H1 (cell line): ENCODE data around the gene NKAIN2. TPM values are rescaled to one million over a fixed set of nuclear protein-coding genes. Genes with fewer than 3 reads are reported as not detected.

Experiments
- CTCF ChIA-PET: fragments of 300-600 bp; sonication (Branson Sonifier 250); formaldehyde crosslinking; loops from one replicate; lab custom pipeline; 2021; ENCODE audit not compliant: partially characterized antibody; lab: Charles Lee
- POLR2A ChIA-PET: fragments of 300-600 bp; sonication (Branson Sonifier 250); formaldehyde crosslinking; loops from one replicate; lab custom pipeline; 2021; ENCODE audit warnings: inconsistent platforms; ENCODE audit not compliant: partially characterized antibody; lab: Charles Lee
- DNase-seq, 2 experiments: peaks; one replicate each; pipeline versions ENCODE4 v3.0.0 to v3.0.0-alpha.2; 2010 to 2022; ENCODE audit warnings: low spot score in 2 of 2, low read depth in 1 of 2, mixed read lengths in 1 of 2
- FAIRE-seq: peaks from 2 replicates; lab custom pipeline; 2011; peaks lifted over from hg19 to GRCh38; lab: Jason Lieb, UNC
- H2AFZ ChIP-seq: 2 replicates; pipeline ENCODE4 v1.8.1; 2012; ENCODE audit warnings: low read length, inconsistent platforms
- H2AK5ac ChIP-seq: 2 replicates; pipeline ENCODE4 v1.6.1; 2013; ENCODE audit warnings: low read depth, low read length
- H2BK120ac ChIP-seq: replicated peaks from 2 replicates; pipeline ENCODE3; 2013; ENCODE audit warnings: low read depth, low read length, inconsistent platforms
- H2BK12ac ChIP-seq: 2 replicates; pipeline ENCODE4 v1.6.1; 2013; ENCODE audit warnings: low read depth, low read length
- H2BK15ac ChIP-seq: 2 replicates; pipeline ENCODE4 v1.6.1; 2013; ENCODE audit warnings: low read length
- H2BK20ac ChIP-seq: 2 replicates; pipeline ENCODE4 v1.6.1; 2013; ENCODE audit warnings: low read length
- H2BK5ac ChIP-seq: 2 replicates; pipeline ENCODE4 v1.6.1; 2013; ENCODE audit warnings: low read depth, low read length
- H3K14ac ChIP-seq: 2 replicates; pipeline ENCODE4 v1.6.1; 2013; ENCODE audit warnings: inconsistent platforms; ENCODE audit not compliant: insufficient read length
- H3K18ac ChIP-seq: 2 replicates; pipeline ENCODE4 v1.6.1; 2013; ENCODE audit warnings: low read length; ENCODE audit errors: extremely low read depth
- H3K23ac ChIP-seq: 2 replicates; pipeline ENCODE4 v1.6.1; 2013; ENCODE audit warnings: inconsistent platforms; ENCODE audit not compliant: insufficient read length
- H3K23me2 ChIP-seq: 2 replicates; pipeline ENCODE4 v1.6.1; 2013; ENCODE audit warnings: low read depth, low read length
- H3K27ac ChIP-seq: 2 replicates; pipeline ENCODE4 v1.6.1; 2011; ENCODE audit warnings: low read depth, low read length, inconsistent platforms
- H3K27me3 ChIP-seq, 4 experiments: replicated peaks in 1 of 4; 1 replicate in 1 of 4; 2 replicates in 3 of 4; pipeline versions ENCODE4 v1.6.1 to v1.8.1; 2011 to 2013; ENCODE audit warnings: low read length in 3 of 4, mild to moderate bottlenecking in 3 of 4, inconsistent platforms in 2 of 4, mixed read lengths in 2 of 4, moderate library complexity in 1 of 4; ENCODE audit not compliant: control insufficient read depth in 3 of 4, insufficient read depth in 3 of 4; ENCODE audit errors: extremely low read depth in 1 of 4
- H3K36me3 ChIP-seq, 4 experiments: 2 replicates each; pipeline versions ENCODE4 v1.6.1 to v1.8.1; 2011 to 2013; ENCODE audit warnings: mild to moderate bottlenecking in 4 of 4, low read length in 3 of 4, moderate library complexity in 2 of 4, control low read depth in 1 of 4, inconsistent platforms in 1 of 4; ENCODE audit not compliant: insufficient read depth in 4 of 4, control insufficient read depth in 2 of 4
- H3K4ac ChIP-seq: replicated peaks from 2 replicates; pipeline ENCODE3; 2013; ENCODE audit warnings: low read length, low read depth, mixed read lengths, inconsistent platforms; ENCODE audit not compliant: insufficient read length
- H3K4me1 ChIP-seq, 4 experiments: replicated peaks in 1 of 4; 1 replicate in 1 of 4; 2 replicates in 3 of 4; pipeline versions ENCODE4 v1.6.1 to v1.8.1; 2011 to 2013; ENCODE audit warnings: low read length in 3 of 4, inconsistent platforms in 2 of 4, mixed read lengths in 1 of 4; ENCODE audit not compliant: insufficient read depth in 4 of 4, control insufficient read depth in 3 of 4
- H3K4me2 ChIP-seq, 2 experiments: 2 replicates each; pipeline versions ENCODE4 v1.6.1 to v1.8.1; 2011 to 2013; ENCODE audit warnings: low read depth in 2 of 2, low read length in 2 of 2, control low read depth in 1 of 2, inconsistent platforms in 1 of 2, mild to moderate bottlenecking in 1 of 2; ENCODE audit not compliant: insufficient read depth in 1 of 2
- H3K4me3 ChIP-seq, 4 experiments: fragments of 200-600, 300-600 bp in 1 of 4; sonication (generic), shearing (Covaris generic), sonication (Bioruptor Twin) in 1 of 4; 2 replicates each; pipeline versions ENCODE4 v1.5.1 to v1.8.1; 2011 to 2016; ENCODE audit warnings: low read length in 4 of 4, low read depth in 3 of 4, control low read depth in 2 of 4, inconsistent platforms in 2 of 4, mild to moderate bottlenecking in 2 of 4, mixed read lengths in 1 of 4, moderate library complexity in 1 of 4; ENCODE audit not compliant: insufficient read depth in 2 of 4; ENCODE audit errors: extremely low read depth in 1 of 4
- H3K56ac ChIP-seq: replicated peaks from 2 replicates; pipeline ENCODE3; 2013; ENCODE audit warnings: low read depth, mild to moderate bottlenecking, mixed read lengths, low read length, inconsistent platforms; ENCODE audit not compliant: insufficient read length
- H3K79me1 ChIP-seq: 2 replicates; pipeline ENCODE4 v1.6.1; 2013; ENCODE audit warnings: low read depth, low read length, control low read depth
- H3K79me2 ChIP-seq, 2 experiments: 2 replicates each; pipeline versions ENCODE4 v1.6.1 to v1.8.1; 2012 to 2013; ENCODE audit warnings: low read length in 2 of 2, mild to moderate bottlenecking in 2 of 2, inconsistent platforms in 1 of 2; ENCODE audit not compliant: insufficient read depth in 2 of 2, control insufficient read depth in 1 of 2
- H3K9ac ChIP-seq, 4 experiments: replicated peaks in 1 of 4; 1 replicate in 1 of 4; 2 replicates in 3 of 4; pipeline versions ENCODE4 v1.6.1 to v1.8.1; 2011 to 2013; ENCODE audit warnings: low read depth in 3 of 4, low read length in 3 of 4, control low read depth in 2 of 4, mild to moderate bottlenecking in 2 of 4, moderate library complexity in 2 of 4, inconsistent platforms in 1 of 4; ENCODE audit errors: extremely low read depth in 1 of 4
- H3K9me3 ChIP-seq, 2 experiments: 2 replicates each; pipeline versions ENCODE4 v1.6.1 to v1.8.1; 2012 to 2013; ENCODE audit warnings: mild to moderate bottlenecking in 2 of 2, moderate library complexity in 2 of 2, control low read depth in 1 of 2, inconsistent platforms in 1 of 2, low read depth in 1 of 2, low read length in 1 of 2, mixed read lengths in 1 of 2; ENCODE audit not compliant: insufficient read depth in 2 of 2
- H4K20me1 ChIP-seq, 2 experiments: replicated peaks in 1 of 2; 2 replicates each; pipeline versions ENCODE3 to v1.8.1; 2011 to 2013; ENCODE audit warnings: inconsistent platforms in 2 of 2, low read length in 2 of 2, mild to moderate bottlenecking in 1 of 2; ENCODE audit not compliant: insufficient read depth in 2 of 2, control insufficient read depth in 1 of 2
- H4K5ac ChIP-seq: 2 replicates; pipeline ENCODE4 v1.6.1; 2013; ENCODE audit warnings: low read length, low read depth, mixed read lengths, inconsistent platforms; ENCODE audit not compliant: insufficient read length
- H4K8ac ChIP-seq: 2 replicates; pipeline ENCODE4 v1.8.0; 2013; ENCODE audit warnings: mild to moderate bottlenecking, moderate library complexity, low read length, inconsistent platforms; ENCODE audit not compliant: insufficient read depth; ENCODE audit errors: extremely low read depth
- H4K91ac ChIP-seq: replicated peaks from 2 replicates; pipeline ENCODE3; 2013; ENCODE audit warnings: low read length, mixed read lengths, inconsistent platforms; ENCODE audit not compliant: insufficient read length
- BRCA1 ChIP-seq: IDR thresholded peaks from 2 replicates; pipeline ENCODE4 v1.6.1; 2012; ENCODE audit warnings: low read depth, low read length, improper control_type of control experiment
- NANOG ChIP-seq: IDR thresholded peaks from 2 replicates; pipeline ENCODE4 v1.6.1; 2011; ENCODE audit warnings: low read length, low read depth, mild to moderate bottlenecking, inconsistent platforms; ENCODE audit not compliant: insufficient read depth, poor library complexity, severe bottlenecking
- SIRT6 ChIP-seq: IDR thresholded peaks from one replicate; pipeline ENCODE4 v1.7.1; 2012; ENCODE audit warnings: low read length, inconsistent platforms
- SUZ12 ChIP-seq: fragments of 200-600 bp; sonication (generic); IDR thresholded peaks from 2 replicates; pipeline ENCODE4 v1.6.1; 2012; ENCODE audit warnings: mild to moderate bottlenecking, inconsistent platforms, low read length, moderate library complexity, mixed read lengths
- TBP ChIP-seq: IDR thresholded peaks from 2 replicates; pipeline ENCODE4 v1.6.1; 2011; ENCODE audit warnings: low read depth, low read length, improper control_type of control experiment
- ZNF274 ChIP-seq: IDR thresholded peaks from 2 replicates; pipeline ENCODE4 v1.7.0; 2012; ENCODE audit warnings: low read length, borderline replicate concordance; ENCODE audit errors: extremely low read depth
- WGBS, 2 experiments: shearing (Covaris generic) in 1 of 2; methylation state at CpG; one replicate each; pipeline versions ENCODE4 v1.1.6 to v1.1.7; 2013 to 2015; ENCODE audit warnings: low lambda C conversion rate in 2 of 2, mixed read lengths in 2 of 2, inconsistent platforms in 1 of 2, low coverage in 1 of 2, missing lambda C conversion rate in 1 of 2; ENCODE audit not compliant: insufficient replicate concordance in 2 of 2, insufficient coverage in 1 of 2, insufficient read length in 1 of 2; ENCODE audit errors: extremely low coverage in 1 of 2, missing lambda C conversion rate in 1 of 2; 5-methylcytosine and 5-hydroxymethylcytosine counted together
- polyA plus RNA-seq, 7 experiments: library from polyadenylated mRNA; depleted of rRNA in 3 of 7; stranded (reverse) in 5 of 7; unstranded in 2 of 7; fragments of >200 nt in 5 of 7; fragments of 200-250 nt in 2 of 7; gene quantifications; 1 replicate in 5 of 7; 2 replicates in 1 of 7; 4 replicates in 1 of 7; pipeline versions ENCODE4 v1.2.1 to v1.2.3, GENCODE V29; 2011 to 2013; ENCODE audit warnings: missing spikeins in 2 of 7, mixed read lengths in 2 of 7
- total RNA-seq: library from RNA; stranded (reverse); fragmentation: NEBNext Ultra II Directional; extraction: Animal tissue kit (Norgen Biotek cat#: 25700); gene quantifications from 2 replicates; pipeline ENCODE4 v1.2.1, GENCODE V29; 2021

NKAIN2 gene
- total and polyA plus RNA-seq, 2 of the 8 experiments (the other 6 are each of a cell fraction or from before 2014, with no cell fraction given) = 0.20 to 0.34 TPM

DNA sequence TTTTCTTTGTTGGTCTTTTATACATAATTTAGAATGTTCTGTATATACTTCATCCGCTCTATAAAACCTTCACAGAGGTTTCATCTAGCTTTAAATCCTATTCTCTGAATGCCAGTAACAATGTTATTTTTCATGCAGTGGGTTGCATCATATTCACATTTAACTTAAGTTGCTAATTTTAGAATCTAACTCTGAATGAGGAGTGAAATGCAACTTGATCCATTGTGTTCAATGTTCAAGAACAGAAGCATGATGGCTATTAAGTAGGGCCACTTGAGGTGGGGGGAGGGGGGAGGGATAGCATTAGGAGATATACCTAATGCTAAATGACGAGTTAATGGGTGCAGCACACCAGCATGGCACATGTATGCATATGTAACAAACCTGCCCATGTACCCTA, 224.5 kb downstream of the NKAIN2 start:
- FAIRE-seq (no peak), DNase-seq (no peak)
- no peak overlapping the region for H4K8ac ChIP-seq
- H3K27ac ChIP-seq = no peak overlapping the region
- no peak overlapping the region for H3K4me3 ChIP-seq
- no peak overlapping the region for H2BK5ac ChIP-seq
- no peak overlapping the region for H3K14ac ChIP-seq
- no peaks in the 10 kb centered on the region for H3K9me3 ChIP-seq
- no peak overlapping the region for H3K4me2 ChIP-seq
- CTCF ChIA-PET = no interaction called here
- WGBS, 2 experiments = 81% methylated on average over 2 of the region's 2 CpGs; no CpG with 5 or more reads in 1 of the 2 experiments
- no peak overlapping the region for H2AFZ ChIP-seq
- no peak overlapping the region for H2BK20ac ChIP-seq
- H3K23me2 ChIP-seq = no peaks in the 10 kb centered on the region
- H3K79me1 ChIP-seq = no peaks in the 10 kb centered on the region
- H2BK120ac ChIP-seq = no peak overlapping the region
- POLR2A ChIA-PET = no interaction called here
- H2BK12ac ChIP-seq = no peak overlapping the region
- H3K4me1 ChIP-seq = peaks cover 0 to 4% (median 0%) of the 10 kb centered on the region in 4 experiments; a peak in 1 of 7 replicates
- H3K79me2 ChIP-seq = no peaks in the 10 kb centered on the region
- H2BK15ac ChIP-seq = no peak overlapping the region
- no peak overlapping the region for H2AK5ac ChIP-seq
- H4K91ac ChIP-seq = no peak overlapping the region
- no peaks in the 10 kb centered on the region for H4K20me1 ChIP-seq
- H3K36me3 ChIP-seq = no peaks in the 10 kb centered on the region
- no peak overlapping the region for H4K5ac ChIP-seq
- no peak overlapping the region for H3K4ac ChIP-seq
- H3K9ac ChIP-seq = no peak overlapping the region
- no peak overlapping the region for H3K23ac ChIP-seq
- no peak overlapping the region for H3K56ac ChIP-seq
- H3K18ac ChIP-seq = no peak overlapping the region
- H3K27me3 ChIP-seq = no peaks in the 10 kb centered on the region
- no peak for TF ChIP-seq TBP
- TF ChIP-seq NANOG = no peak
- TF ChIP-seq BRCA1 = no peak
- TF ChIP-seq SUZ12 = no peak
- no peak for TF ChIP-seq SIRT6
- no peak for TF ChIP-seq ZNF274
